Rectal smooth muscle tissue (tissue), 1 donor: Measurements from ENCODE around the gene TSPYL4.

Experiments used
- H3K27ac ChIP-seq: one replicate; pipeline ENCODE4 v1.7.0; 2013; ENCODE audit warnings: low read depth, low read length, inconsistent platforms
- H3K27me3 ChIP-seq: one replicate; pipeline ENCODE4 v1.7.0; 2013; ENCODE audit warnings: low read length; ENCODE audit not compliant: control insufficient read depth, insufficient read depth
- H3K36me3 ChIP-seq: one replicate; pipeline ENCODE4 v1.7.0; 2013; ENCODE audit warnings: low read length; ENCODE audit not compliant: control insufficient read depth, insufficient read depth
- H3K4me1 ChIP-seq: one replicate; pipeline ENCODE4 v1.7.0; 2013; ENCODE audit warnings: low read length; ENCODE audit not compliant: control insufficient read depth, insufficient read depth
- H3K4me3 ChIP-seq: one replicate; pipeline ENCODE4 v1.7.0; 2013; ENCODE audit warnings: low read length
- H3K9ac ChIP-seq: one replicate; pipeline ENCODE4 v1.7.0; 2013; ENCODE audit warnings: low read length

Gene TSPYL4

GRCh38 chr6:116283191-116283590, 29.3 kb upstream of the TSPYL4 start:
- H3K27me3 ChIP-seq, result no peaks in the 10 kb centered on the region
- H3K4me1 ChIP-seq, result peaks cover 5% of the 10 kb centered on the region
- peaks cover under 1% of the 10 kb centered on the region for H3K36me3 ChIP-seq
- no peak overlapping the region for H3K9ac ChIP-seq
- H3K27ac ChIP-seq, result no peak overlapping the region
- H3K4me3 ChIP-seq, result no peak overlapping the region

- H3K9ac ChIP-seq, result no peak overlapping the region
These were observed 28.8 kb upstream of the TSPYL4 start for GRCh38 chr6:116282698-116283097.

GRCh38 chr6:116280933-116281316, 27.1 kb upstream of the TSPYL4 start:
- peak overlapping the region; percentile 98 for H3K4me3 ChIP-seq

More at GRCh38 chr6:116282698-116283097, 28.8 kb upstream of the TSPYL4 start:
- no peaks in the 10 kb centered on the region for H3K27me3 ChIP-seq
- H3K36me3 ChIP-seq, result peaks cover 4% of the 10 kb centered on the region
- no peak overlapping the region for H3K4me3 ChIP-seq
- no peak overlapping the region for H3K27ac ChIP-seq
- H3K4me1 ChIP-seq, result peaks cover 9% of the 10 kb centered on the region

GRCh38 chr6:116280161-116280932, 26.5 kb upstream of the TSPYL4 start:
- Histone ChIP-seq H3K36me3 (peaks cover 4% of the 10 kb centered on the region), H3K9ac (peak overlapping the region; percentile 78), H3K4me1 (peaks cover 14% of the 10 kb centered on the region), H3K27ac (peak overlapping the region; percentile 99), H3K4me3 (peak overlapping the region; percentile 98), H3K27me3 (no peaks in the 10 kb centered on the region)

More at GRCh38 chr6:116280933-116281316, 27.1 kb upstream of the TSPYL4 start:
- no peak overlapping the region for H3K9ac ChIP-seq
- H3K27ac ChIP-seq, result peak overlapping the region; percentile 99
- H3K4me1 ChIP-seq, result peaks cover 13% of the 10 kb centered on the region
- peaks cover 4% of the 10 kb centered on the region for H3K36me3 ChIP-seq
- H3K27me3 ChIP-seq, result no peaks in the 10 kb centered on the region

- Histone ChIP-seq H3K36me3 (peaks cover 4% of the 10 kb centered on the region), H3K4me1 (peaks cover 17% of the 10 kb centered on the region), H3K27me3 (no peaks in the 10 kb centered on the region), H3K9ac (peak within 1 kb of the TSS; percentile 97), H3K27ac (peak within 1 kb of the TSS; percentile 99), H3K4me3 (peak within 1 kb of the TSS; percentile 98)
These were observed 25.6 kb upstream of the TSPYL4 start, which contains the start of gene TSPYL1 for GRCh38 chr6:116279232-116280160. TSS of gene TSPYL1 (minus strand) at chr6:116279930. CDS start at chr6:116279830, 100 bp downstream.

GRCh38 chr6:116278854-116279231, 25.0 kb upstream of the TSPYL4 start:
- peaks cover 17% of the 10 kb centered on the region for H3K4me1 ChIP-seq
- H3K9ac ChIP-seq, result peak overlapping the region; percentile 97
- peaks cover 4% of the 10 kb centered on the region for H3K36me3 ChIP-seq
- H3K27ac ChIP-seq, result peak overlapping the region; percentile 99
- H3K27me3 ChIP-seq, result no peaks in the 10 kb centered on the region
- peak overlapping the region; percentile 98 for H3K4me3 ChIP-seq

GRCh38 chr6:116278481-116278829, 24.6 kb upstream of the TSPYL4 start:
- H3K36me3 ChIP-seq, result peaks cover 4% of the 10 kb centered on the region

GRCh38 chr6:116277124-116277523, 23.2 kb upstream of the TSPYL4 start:
- Histone ChIP-seq H3K36me3 (peaks cover 4% of the 10 kb centered on the region), H3K9ac (no peak overlapping the region), H3K4me3 (peak overlapping the region; percentile 52), H3K27me3 (no peaks in the 10 kb centered on the region), H3K27ac (peak overlapping the region; percentile 34), H3K4me1 (peaks cover 17% of the 10 kb centered on the region)

More at GRCh38 chr6:116278481-116278829, 24.6 kb upstream of the TSPYL4 start:
- Histone ChIP-seq H3K27me3 (no peaks in the 10 kb centered on the region), H3K4me3 (peak overlapping the region; percentile 98), H3K9ac (peak overlapping the region; percentile 97), H3K4me1 (peaks cover 17% of the 10 kb centered on the region), H3K27ac (peak overlapping the region; percentile 99)

GRCh38 chr6:116271149-116271708, 17.4 kb upstream of the TSPYL4 start:
- Histone ChIP-seq H3K36me3 (no peaks in the 10 kb centered on the region), H3K9ac (no peak overlapping the region), H3K27me3 (no peaks in the 10 kb centered on the region), H3K4me3 (no peak overlapping the region), H3K27ac (no peak overlapping the region), H3K4me1 (peaks cover 7% of the 10 kb centered on the region)

- no peak overlapping the region for H3K27ac ChIP-seq
- H3K4me3 ChIP-seq, result no peak overlapping the region
- no peak overlapping the region for H3K9ac ChIP-seq
- no peaks in the 10 kb centered on the region for H3K27me3 ChIP-seq
- no peaks in the 10 kb centered on the region for H3K36me3 ChIP-seq
- H3K4me1 ChIP-seq, result no peaks in the 10 kb centered on the region
These were observed 14.9 kb upstream of the TSPYL4 start for GRCh38 chr6:116268589-116269293.

GRCh38 chr6:116267836-116268588, 14.1 kb upstream of the TSPYL4 start:
- H3K9ac ChIP-seq, result no peak overlapping the region
- no peaks in the 10 kb centered on the region for H3K27me3 ChIP-seq
- H3K4me3 ChIP-seq, result no peak overlapping the region
- H3K36me3 ChIP-seq, result no peaks in the 10 kb centered on the region
- no peak overlapping the region for H3K27ac ChIP-seq
- H3K4me1 ChIP-seq, result no peaks in the 10 kb centered on the region
